Stimulated activated memory B cell treated with anti-CD40 and anti-IgM and Interleukin-4, amounts not matched to agents 10 μg/mL and 1 μg/mL and 100 μg/mL, for 72 hours (primary cell): Measurements from ENCODE around the gene ATP10A.

ENCODE experiments used
- ATAC-seq: fragments of 150-1000 bp; cut with Tn5 transposase; 2 replicates; pipeline ENCODE4 v1.10.0; 2021
- H3K27ac Mint-ChIP-seq: one replicate; pipeline ENCODE4 v1.8.0; 2022; ENCODE audit warnings: mild to moderate bottlenecking, mixed read lengths
- H3K27me3 Mint-ChIP-seq: one replicate; pipeline ENCODE4 v1.8.0; 2022; ENCODE audit warnings: mixed read lengths
- H3K36me3 Mint-ChIP-seq: one replicate; pipeline ENCODE4 v1.8.0; 2022; ENCODE audit warnings: mixed read lengths
- H3K4me1 Mint-ChIP-seq: one replicate; pipeline ENCODE4 v1.8.0; 2022; ENCODE audit warnings: mixed read lengths
- H3K4me3 Mint-ChIP-seq: one replicate; pipeline ENCODE4 v1.8.0; 2022; ENCODE audit warnings: mild to moderate bottlenecking, moderate library complexity, mixed read lengths
- H3K9me3 Mint-ChIP-seq: one replicate; pipeline ENCODE4 v1.8.0; 2022; ENCODE audit warnings: mixed read lengths

Gene ATP10A

DNA sequence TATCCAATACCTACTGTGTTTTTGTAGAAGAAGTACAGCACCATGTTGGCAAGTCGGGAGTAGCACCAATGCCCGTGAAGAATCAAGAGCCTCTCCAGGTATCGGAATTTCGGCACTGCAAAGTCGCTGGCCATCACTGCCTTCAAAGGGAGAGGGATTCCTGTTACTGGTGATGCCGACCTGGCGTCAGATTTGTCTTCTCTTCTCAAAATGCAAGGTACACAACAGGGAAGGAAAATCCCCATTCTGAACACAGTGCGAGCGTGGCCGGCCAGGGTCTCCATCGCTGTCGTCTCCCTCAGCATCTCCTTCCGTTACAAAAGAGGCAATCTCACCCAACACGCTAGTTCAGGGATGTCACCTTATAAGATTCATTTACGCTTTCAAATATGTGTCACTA, 175.4 kb downstream of the ATP10A start:
- Mint-ChIP-seq H3K4me3 (no peak overlapping the region), H3K9me3 (peaks cover 4% of the 10 kb centered on the region), H3K36me3 (no peaks in the 10 kb centered on the region), H3K4me1 (no peaks in the 10 kb centered on the region), H3K27ac (no peak overlapping the region), H3K27me3 (no peaks in the 10 kb centered on the region)
- no peak for ATAC-seq

DNA sequence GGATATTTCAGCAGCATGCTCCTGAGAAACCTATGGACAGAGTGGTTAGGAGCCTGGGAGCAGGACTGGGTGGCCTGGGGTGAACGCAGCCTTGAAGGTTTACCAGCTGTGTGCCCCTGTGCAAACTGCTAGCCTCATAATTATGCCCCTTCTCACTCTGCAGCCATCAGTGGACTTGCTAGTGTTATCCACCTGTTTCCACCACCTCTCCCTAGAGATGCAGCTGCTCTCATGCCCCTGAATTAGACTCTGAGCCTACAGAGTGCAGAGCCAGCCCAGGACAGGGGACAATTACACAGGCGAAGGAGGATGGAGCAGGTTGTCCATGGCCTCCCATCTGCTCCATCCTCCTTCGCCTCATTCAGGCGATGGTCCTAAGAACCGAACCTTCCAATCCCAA, 175.9 kb downstream of the ATP10A start:
- no peak overlapping the region for H3K4me3 Mint-ChIP-seq
- H3K36me3 Mint-ChIP-seq = no peaks in the 10 kb centered on the region
- no peaks in the 10 kb centered on the region for H3K4me1 Mint-ChIP-seq
- H3K27me3 Mint-ChIP-seq = no peaks in the 10 kb centered on the region
- no peak for ATAC-seq
- no peak overlapping the region for H3K27ac Mint-ChIP-seq
- peaks cover 4% of the 10 kb centered on the region for H3K9me3 Mint-ChIP-seq

DNA sequence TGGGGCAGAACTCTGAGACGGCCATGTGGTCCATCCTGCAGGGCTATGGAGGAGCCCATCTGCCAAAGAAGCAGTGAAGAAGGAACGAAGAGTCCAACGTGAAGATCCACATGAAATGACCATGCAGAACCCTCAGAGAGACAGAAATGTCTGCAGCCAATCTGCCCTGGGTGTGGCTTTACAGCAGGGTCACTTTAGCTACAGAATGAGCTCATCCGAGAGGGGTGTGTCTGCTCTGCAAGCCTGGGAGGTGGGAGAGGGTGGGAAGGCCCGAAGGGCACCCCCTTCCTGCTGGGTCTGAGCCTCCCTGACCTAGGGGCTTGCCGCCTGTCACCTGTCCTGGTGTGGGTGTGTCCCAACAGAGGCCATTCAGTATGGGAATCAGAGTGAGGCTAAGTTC, 176.3 kb downstream of the ATP10A start:
- H3K9me3 Mint-ChIP-seq = peaks cover 4% of the 10 kb centered on the region
- ATAC-seq = no peak
- no peaks in the 10 kb centered on the region for H3K27me3 Mint-ChIP-seq
- H3K27ac Mint-ChIP-seq = no peak overlapping the region
- H3K36me3 Mint-ChIP-seq = no peaks in the 10 kb centered on the region
- H3K4me1 Mint-ChIP-seq = no peaks in the 10 kb centered on the region
- H3K4me3 Mint-ChIP-seq = no peak overlapping the region

DNA sequence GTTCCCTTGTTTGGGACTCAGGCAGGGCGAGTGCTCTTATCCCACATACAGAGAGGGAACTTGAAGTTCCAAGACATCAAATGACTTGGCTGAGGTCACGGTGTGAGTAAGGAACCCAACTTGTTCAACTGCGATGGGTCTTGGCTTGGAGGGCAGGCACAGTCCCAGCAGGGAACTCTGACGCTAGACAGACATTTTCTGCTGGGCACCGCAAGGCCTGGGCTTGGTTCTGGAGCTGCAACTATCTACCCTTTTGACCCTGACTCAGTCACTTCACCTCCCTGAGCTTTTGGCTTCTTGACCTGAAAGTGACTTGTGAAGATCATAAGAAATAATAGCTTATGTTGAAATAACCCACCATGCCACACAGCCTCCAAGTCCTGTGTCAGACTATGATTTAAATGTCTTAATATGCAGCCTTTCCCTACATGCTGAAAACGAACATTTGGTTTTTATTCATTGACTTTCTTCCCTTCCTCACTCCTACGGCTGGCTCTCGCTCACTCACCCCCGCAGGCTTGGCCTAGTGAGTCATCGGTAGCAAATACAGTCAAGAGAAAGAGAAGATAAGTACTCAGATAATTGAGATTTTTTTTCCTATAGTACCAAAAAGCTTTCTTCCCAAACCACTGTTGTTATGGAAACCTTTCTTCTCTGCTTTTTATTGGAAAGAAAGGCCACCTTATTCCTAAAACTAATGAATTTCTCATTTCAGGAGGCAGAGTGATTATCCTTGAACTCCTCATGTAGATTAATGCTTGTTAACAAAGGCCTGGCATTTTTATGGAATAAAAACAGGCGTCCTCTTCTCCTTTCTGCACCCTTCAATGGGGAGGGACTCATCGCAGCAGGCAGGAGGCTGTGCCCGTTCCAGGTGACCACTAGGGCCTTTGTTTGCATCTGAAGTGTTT, 178.4 kb downstream of the ATP10A start:
- no peak overlapping the region for H3K27ac Mint-ChIP-seq
- H3K4me3 Mint-ChIP-seq = no peak overlapping the region
- H3K36me3 Mint-ChIP-seq = no peaks in the 10 kb centered on the region
- peaks cover 4% of the 10 kb centered on the region for H3K9me3 Mint-ChIP-seq
- H3K27me3 Mint-ChIP-seq = no peaks in the 10 kb centered on the region
- no peaks in the 10 kb centered on the region for H3K4me1 Mint-ChIP-seq
- no peak for ATAC-seq

DNA sequence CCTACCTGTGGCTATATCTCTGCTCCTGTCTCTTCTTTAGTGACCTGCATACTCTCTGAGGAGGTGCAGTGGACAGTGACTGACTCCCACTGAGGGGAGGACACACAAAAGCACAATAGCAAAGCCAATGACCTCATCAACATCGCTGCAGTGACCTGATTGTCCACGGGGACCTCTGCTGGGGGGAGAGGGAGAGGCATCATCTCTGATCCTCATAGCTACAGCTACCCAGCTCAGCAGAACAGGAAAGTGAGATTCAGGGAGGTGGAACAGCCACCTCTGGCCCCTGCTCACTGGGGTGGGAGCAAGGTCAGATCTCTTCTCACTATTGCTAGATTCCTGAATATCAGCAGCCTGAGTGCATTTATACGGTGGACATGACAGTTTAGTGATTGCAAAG, 179.2 kb downstream of the ATP10A start:
- peaks cover 4% of the 10 kb centered on the region for H3K9me3 Mint-ChIP-seq
- ATAC-seq = no peak
- no peaks in the 10 kb centered on the region for H3K36me3 Mint-ChIP-seq
- no peaks in the 10 kb centered on the region for H3K27me3 Mint-ChIP-seq
- H3K4me3 Mint-ChIP-seq = no peak overlapping the region
- no peak overlapping the region for H3K27ac Mint-ChIP-seq
- H3K4me1 Mint-ChIP-seq = no peaks in the 10 kb centered on the region

GRCh38 chr15:25683415-25683814, 179.7 kb downstream of the ATP10A start:
- H3K4me1 Mint-ChIP-seq = no peaks in the 10 kb centered on the region
- no peak overlapping the region for H3K27ac Mint-ChIP-seq
- no peak for ATAC-seq
- no peaks in the 10 kb centered on the region for H3K36me3 Mint-ChIP-seq
- peaks cover 4% of the 10 kb centered on the region for H3K9me3 Mint-ChIP-seq
- no peak overlapping the region for H3K4me3 Mint-ChIP-seq
- H3K27me3 Mint-ChIP-seq = no peaks in the 10 kb centered on the region

- H3K27ac Mint-ChIP-seq = no peak overlapping the region
- no peak for ATAC-seq
- H3K4me1 Mint-ChIP-seq = no peaks in the 10 kb centered on the region
- no peaks in the 10 kb centered on the region for H3K36me3 Mint-ChIP-seq
- no peak overlapping the region for H3K4me3 Mint-ChIP-seq
- H3K27me3 Mint-ChIP-seq = no peaks in the 10 kb centered on the region
- H3K9me3 Mint-ChIP-seq = peaks cover 4% of the 10 kb centered on the region
Observed at GRCh38 chr15:25682340-25682739, 180.8 kb downstream of the ATP10A start.

DNA sequence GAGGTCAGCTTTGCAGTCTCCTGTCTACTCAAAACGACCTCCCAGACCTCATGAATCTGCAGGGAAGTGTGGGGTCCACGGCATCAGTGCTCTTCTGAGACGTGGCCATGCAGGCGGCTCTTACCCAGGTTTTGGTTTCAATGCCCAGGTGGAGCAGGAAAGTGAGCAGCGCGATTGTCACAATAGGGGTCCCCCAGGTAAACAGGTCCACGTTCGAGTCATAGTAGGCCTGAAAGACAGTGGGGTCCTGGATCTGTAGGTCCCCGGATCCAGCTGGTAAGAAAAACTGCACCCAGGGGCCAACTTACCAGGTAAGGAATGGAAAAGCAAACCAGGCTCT, 182.5 kb downstream of the ATP10A start:
- Mint-ChIP-seq H3K9me3 (peaks cover 4% of the 10 kb centered on the region), H3K27me3 (no peaks in the 10 kb centered on the region)

GRCh38 chr15:25679964-25680685, 183.0 kb downstream of the ATP10A start:
- Mint-ChIP-seq H3K36me3 (no peaks in the 10 kb centered on the region), H3K4me3 (no peak overlapping the region), H3K27me3 (no peaks in the 10 kb centered on the region), H3K9me3 (peaks cover 4% of the 10 kb centered on the region), H3K4me1 (no peaks in the 10 kb centered on the region), H3K27ac (no peak overlapping the region)
- ATAC-seq = no peak

More for the DNA sequence above, 182.5 kb downstream of the ATP10A start:
- no peak overlapping the region for H3K27ac Mint-ChIP-seq
- H3K4me1 Mint-ChIP-seq = no peaks in the 10 kb centered on the region
- no peak overlapping the region for H3K4me3 Mint-ChIP-seq
- ATAC-seq = no peak
- no peaks in the 10 kb centered on the region for H3K36me3 Mint-ChIP-seq

- Mint-ChIP-seq H3K27me3 (no peaks in the 10 kb centered on the region), H3K4me3 (no peak overlapping the region), H3K36me3 (no peaks in the 10 kb centered on the region), H3K9me3 (peaks cover 4% of the 10 kb centered on the region), H3K27ac (no peak overlapping the region), H3K4me1 (no peaks in the 10 kb centered on the region)
- no peak for ATAC-seq
Observed at GRCh38 chr15:25679492-25679891, 183.6 kb downstream of the ATP10A start.

DNA sequence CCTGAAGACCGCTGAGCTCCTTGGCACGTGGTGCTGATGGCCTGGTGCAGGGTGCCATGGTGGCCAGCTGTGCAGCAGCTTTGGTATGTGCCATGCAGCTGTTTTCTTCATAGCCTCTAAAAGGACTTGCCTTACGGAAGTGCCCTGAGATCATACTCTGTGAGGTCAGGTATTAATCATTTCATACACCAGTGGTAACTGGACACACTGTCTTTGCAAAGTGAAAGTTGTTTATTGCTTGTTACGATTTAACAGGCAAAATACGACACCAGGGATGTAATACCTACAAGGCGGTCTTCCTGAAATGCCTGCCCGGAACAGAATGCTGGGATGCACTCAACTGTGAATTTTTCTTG, 184.6 kb downstream of the ATP10A start:
- Mint-ChIP-seq H3K9me3 (peaks cover 4% of the 10 kb centered on the region), H3K4me3 (no peak overlapping the region), H3K4me1 (no peaks in the 10 kb centered on the region), H3K27me3 (no peaks in the 10 kb centered on the region), H3K36me3 (no peaks in the 10 kb centered on the region), H3K27ac (no peak overlapping the region)
- ATAC-seq = no peak

- no peaks in the 10 kb centered on the region for H3K36me3 Mint-ChIP-seq
Observed at GRCh38 chr15:25677719-25678499, 185.2 kb downstream of the ATP10A start.

GRCh38 chr15:25676070-25676469, 187.1 kb downstream of the ATP10A start:
- Mint-ChIP-seq H3K27ac (no peak overlapping the region), H3K4me1 (no peaks in the 10 kb centered on the region), H3K4me3 (no peak overlapping the region), H3K36me3 (no peaks in the 10 kb centered on the region), H3K9me3 (no peaks in the 10 kb centered on the region), H3K27me3 (no peaks in the 10 kb centered on the region)
- ATAC-seq = no peak

More at GRCh38 chr15:25677719-25678499, 185.2 kb downstream of the ATP10A start:
- no peak overlapping the region for H3K4me3 Mint-ChIP-seq
- H3K4me1 Mint-ChIP-seq = no peaks in the 10 kb centered on the region
- no peak for ATAC-seq
- H3K27me3 Mint-ChIP-seq = no peaks in the 10 kb centered on the region
- H3K9me3 Mint-ChIP-seq = peaks cover under 1% of the 10 kb centered on the region
- no peak overlapping the region for H3K27ac Mint-ChIP-seq

GRCh38 chr15:25675396-25675795, 187.7 kb downstream of the ATP10A start:
- H3K4me3 Mint-ChIP-seq = no peak overlapping the region
- H3K27ac Mint-ChIP-seq = no peak overlapping the region
- H3K36me3 Mint-ChIP-seq = no peaks in the 10 kb centered on the region
- peaks cover 2% of the 10 kb centered on the region for H3K27me3 Mint-ChIP-seq
- ATAC-seq = no peak
- no peaks in the 10 kb centered on the region for H3K4me1 Mint-ChIP-seq
- H3K9me3 Mint-ChIP-seq = no peaks in the 10 kb centered on the region

DNA sequence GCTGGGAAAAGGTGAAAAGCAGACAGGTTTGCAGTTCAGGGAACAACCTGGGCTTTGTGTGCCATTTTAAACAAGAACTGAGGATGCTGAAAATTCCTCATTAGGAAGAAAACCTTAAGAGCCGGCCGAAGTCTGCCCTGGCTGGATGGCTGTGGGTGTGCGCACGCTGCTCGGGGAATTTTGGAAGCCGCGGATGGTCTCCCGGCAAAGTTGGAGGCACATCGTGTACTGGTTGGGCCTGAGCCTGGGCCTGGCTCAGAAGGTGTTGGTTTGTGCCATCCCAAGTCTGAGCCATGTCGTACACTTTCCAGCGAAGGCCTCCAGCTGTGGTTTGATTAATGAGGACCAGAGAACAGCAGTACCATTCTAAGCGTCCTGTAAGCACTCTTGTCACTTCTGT, 188.2 kb downstream of the ATP10A start:
- H3K9me3 Mint-ChIP-seq = no peaks in the 10 kb centered on the region
- H3K27me3 Mint-ChIP-seq = peaks cover 7% of the 10 kb centered on the region
- H3K4me3 Mint-ChIP-seq = no peak overlapping the region
- H3K4me1 Mint-ChIP-seq = no peaks in the 10 kb centered on the region
- H3K36me3 Mint-ChIP-seq = no peaks in the 10 kb centered on the region
- H3K27ac Mint-ChIP-seq = no peak overlapping the region
- no peak for ATAC-seq
